ENCODE data around the gene GNG12. TPM values are rescaled to one million over a fixed set of nuclear protein-coding genes. Genes with fewer than 3 reads are reported as not detected.

The GNG12 gene
- total and polyA plus RNA-seq, 4 experiments from 2014 or later, result not detected

GRCh38 chr1:67769633-67770256, 63.5 kb downstream of the GNG12 start:
- POLR2A ChIA-PET (ENCODE audit: partially characterized antibody), result no interaction called here
- H3K36me3 ChIP-seq (ENCODE audit: insufficient read depth, low read length), result no peaks in the 10 kb centered on the region
- Mint-ChIP-seq H3K36me3 (no peaks in the 10 kb centered on the region), H3K27ac (no peak overlapping the region), H3K9me3 (no peaks in the 10 kb centered on the region), H3K4me1 (peaks cover 4 to 5% (median 4%) of the 10 kb centered on the region in 4 donors), H3K27me3 (peaks cover 14 to 36% of the 10 kb centered on the region in 2 donors), H3K4me3 (no peak overlapping the region)
- intact Hi-C loops (cut with micrococcal nuclease), result no loop called here
- CTCF ChIA-PET (ENCODE audit: partially characterized antibody), result interaction anchor here (0.7 to 7.0 kb wide), 4 partner anchors 9 to 237 kb away, joined by 3 to 62 read pairs (median 10); no protein-coding TSS in a partner anchor
- peaks cover 3% of the 10 kb centered on the region for H3K4me1 ChIP-seq (ENCODE audit: insufficient read depth, low read length)
- DNase-seq, result no peak
- no peak overlapping the region for H3K4me3 ChIP-seq (ENCODE audit: low read length in 2 of 2)
- no peak overlapping the region for H3K27ac ChIP-seq (ENCODE audit: low read depth, low read length)
- no peaks in the 10 kb centered on the region for H3K9me3 ChIP-seq (ENCODE audit: control insufficient read depth in 1 of 2, low read length in 2 of 2)
- H3K27me3 ChIP-seq (ENCODE audit: insufficient read depth, low read length), result peaks cover 6% of the 10 kb centered on the region

- Histone ChIP-seq H3K27ac (ENCODE audit: low read depth, low read length) (no peak overlapping the region), H3K36me3 (ENCODE audit: insufficient read depth, low read length) (no peaks in the 10 kb centered on the region), H3K9me3 (ENCODE audit: control insufficient read depth in 1 of 2, low read length in 2 of 2) (no peaks in the 10 kb centered on the region), H3K4me1 (ENCODE audit: insufficient read depth, low read length) (peaks cover 3% of the 10 kb centered on the region), H3K4me3 (ENCODE audit: low read length in 2 of 2) (no peak overlapping the region), H3K27me3 (ENCODE audit: insufficient read depth, low read length) (peaks cover 6% of the 10 kb centered on the region)
- Mint-ChIP-seq H3K4me1 (peaks cover 4 to 5% (median 4%) of the 10 kb centered on the region in 4 donors), H3K36me3 (no peaks in the 10 kb centered on the region), H3K27me3 (peaks cover 19 to 40% of the 10 kb centered on the region in 2 donors), H3K9me3 (no peaks in the 10 kb centered on the region), H3K4me3 (no peak overlapping the region), H3K27ac (no peak overlapping the region)
- no peak for DNase-seq
- CTCF ChIA-PET (ENCODE audit: partially characterized antibody), result interaction anchor here (1.2 to 7.0 kb wide), 5 partner anchors 8 to 240 kb away, joined by 3 to 62 read pairs (median 16); no protein-coding TSS in a partner anchor
- intact Hi-C loops (cut with micrococcal nuclease), result no loop called here
- POLR2A ChIA-PET (ENCODE audit: partially characterized antibody), result no interaction called here
Measured at GRCh38 chr1:67768480-67768879, 64.8 kb downstream of the GNG12 start.

- DNase-seq, result no peak
- ChIA-PET POLR2A (ENCODE audit: partially characterized antibody) (no interaction called here), CTCF (ENCODE audit: partially characterized antibody) (interaction anchor here (0.7 to 7.0 kb wide), 23 partner anchors 6 to 350 kb away, joined by 3 to 62 read pairs (median 6); partner anchors contain the start of gene GADD45A)
- Mint-ChIP-seq H3K4me3 (peak overlapping the region in 2 of 8 donors; percentile 24 to 39), H3K27me3 (peaks cover 17 to 33% of the 10 kb centered on the region in 2 donors), H3K9me3 (no peaks in the 10 kb centered on the region), H3K27ac (no peak overlapping the region), H3K4me1 (peaks cover 4 to 5% (median 4%) of the 10 kb centered on the region in 4 donors), H3K36me3 (no peaks in the 10 kb centered on the region)
- Histone ChIP-seq H3K4me1 (ENCODE audit: insufficient read depth, low read length) (peaks cover 3% of the 10 kb centered on the region), H3K4me3 (ENCODE audit: low read length in 2 of 2) (no peak overlapping the region), H3K27me3 (ENCODE audit: insufficient read depth, low read length) (peaks cover 6% of the 10 kb centered on the region), H3K9me3 (ENCODE audit: control insufficient read depth in 1 of 2, low read length in 2 of 2) (no peaks in the 10 kb centered on the region), H3K36me3 (ENCODE audit: insufficient read depth, low read length) (no peaks in the 10 kb centered on the region), H3K27ac (ENCODE audit: low read depth, low read length) (no peak overlapping the region)
- intact Hi-C loops (cut with micrococcal nuclease), result no loop called here
Measured at GRCh38 chr1:67767103-67767782, 66.0 kb downstream of the GNG12 start.

GRCh38 chr1:67766141-67766978, 66.9 kb downstream of the GNG12 start:
- peaks cover 4 to 5% (median 4%) of the 10 kb centered on the region in 4 donors for H3K4me1 Mint-ChIP-seq
- Histone ChIP-seq H3K27me3 (ENCODE audit: insufficient read depth, low read length) (peaks cover 6% of the 10 kb centered on the region), H3K9me3 (ENCODE audit: control insufficient read depth in 1 of 2, low read length in 2 of 2) (no peaks in the 10 kb centered on the region), H3K36me3 (ENCODE audit: insufficient read depth, low read length) (no peaks in the 10 kb centered on the region), H3K27ac (ENCODE audit: low read depth, low read length) (no peak overlapping the region), H3K4me3 (ENCODE audit: low read length in 2 of 2) (no peak overlapping the region), H3K4me1 (ENCODE audit: insufficient read depth, low read length) (peaks cover 3% of the 10 kb centered on the region)
- H3K9me3 Mint-ChIP-seq, result no peaks in the 10 kb centered on the region
- ChIA-PET CTCF (ENCODE audit: partially characterized antibody) (interaction anchor here (0.6 to 7.0 kb wide), 29 partner anchors 9 to 351 kb away, joined by 3 to 62 read pairs (median 4); partner anchors contain the start of gene GADD45A), POLR2A (ENCODE audit: partially characterized antibody) (no interaction called here)
- peak in 4 of 5 donors; percentile 22 to 40 (median 32) for DNase-seq
- H3K27me3 Mint-ChIP-seq, result peaks cover 22 to 35% of the 10 kb centered on the region in 2 donors
- intact Hi-C loops (cut with micrococcal nuclease), result no loop called here
- no peaks in the 10 kb centered on the region for H3K36me3 Mint-ChIP-seq
- no peak overlapping the region for H3K27ac Mint-ChIP-seq
- peak overlapping the region; percentile 58 to 78 (median 66) for H3K4me3 Mint-ChIP-seq

- no peaks in the 10 kb centered on the region for H3K9me3 Mint-ChIP-seq
- Histone ChIP-seq H3K4me1 (ENCODE audit: insufficient read depth, low read length) (peaks cover 3% of the 10 kb centered on the region), H3K27me3 (ENCODE audit: insufficient read depth, low read length) (peaks cover 3% of the 10 kb centered on the region), H3K4me3 (ENCODE audit: low read length in 2 of 2) (no peak overlapping the region), H3K27ac (ENCODE audit: low read depth, low read length) (no peak overlapping the region), H3K9me3 (ENCODE audit: control insufficient read depth in 1 of 2, low read length in 2 of 2) (no peaks in the 10 kb centered on the region), H3K36me3 (ENCODE audit: insufficient read depth, low read length) (no peaks in the 10 kb centered on the region)
- H3K4me1 Mint-ChIP-seq, result peaks cover 4 to 5% (median 4%) of the 10 kb centered on the region in 4 donors
- ChIA-PET CTCF (ENCODE audit: partially characterized antibody) (interaction anchor here (1.3 to 7.0 kb wide), 8 partner anchors 7 to 228 kb away, joined by 3 to 62 read pairs (median 12); no protein-coding TSS in a partner anchor), POLR2A (ENCODE audit: partially characterized antibody) (no interaction called here)
- DNase-seq, result no peak
- H3K27me3 Mint-ChIP-seq, result peaks cover 24 to 35% of the 10 kb centered on the region in 2 donors
- intact Hi-C loops (cut with micrococcal nuclease), result no loop called here
- H3K4me3 Mint-ChIP-seq, result no peak overlapping the region
- H3K36me3 Mint-ChIP-seq, result no peaks in the 10 kb centered on the region
- no peak overlapping the region for H3K27ac Mint-ChIP-seq
Measured at GRCh38 chr1:67764633-67765032, 68.6 kb downstream of the GNG12 start.

GRCh38 chr1:67761730-67762129, 71.5 kb downstream of the GNG12 start:
- intact Hi-C loops (cut with micrococcal nuclease), result loop anchor here (2.0 kb wide), 1 partner anchor 75 kb away; no protein-coding TSS in a partner anchor
- Histone ChIP-seq H3K4me3 (ENCODE audit: low read length in 2 of 2) (no peak overlapping the region), H3K36me3 (ENCODE audit: insufficient read depth, low read length) (no peaks in the 10 kb centered on the region), H3K27ac (ENCODE audit: low read depth, low read length) (no peak overlapping the region), H3K9me3 (ENCODE audit: control insufficient read depth in 1 of 2, low read length in 2 of 2) (no peaks in the 10 kb centered on the region), H3K4me1 (ENCODE audit: insufficient read depth, low read length) (peaks cover 3% of the 10 kb centered on the region), H3K27me3 (ENCODE audit: insufficient read depth, low read length) (no peaks in the 10 kb centered on the region)
- POLR2A ChIA-PET (ENCODE audit: partially characterized antibody), result no interaction called here
- H3K4me1 Mint-ChIP-seq, result peaks cover 0 to 5% (median 4%) of the 10 kb centered on the region in 4 donors
- DNase-seq, result no peak
- H3K27me3 Mint-ChIP-seq, result peaks cover 21 to 24% of the 10 kb centered on the region in 2 donors
- no peaks in the 10 kb centered on the region for H3K36me3 Mint-ChIP-seq
- no peak overlapping the region for H3K27ac Mint-ChIP-seq
- no peak overlapping the region for H3K4me3 Mint-ChIP-seq
- H3K9me3 Mint-ChIP-seq, result no peaks in the 10 kb centered on the region
- CTCF ChIA-PET (ENCODE audit: partially characterized antibody), result interaction anchor here (2.1 to 12.4 kb wide), 12 partner anchors 7 to 228 kb away, joined by 5 to 320 read pairs (median 20); partner anchors contain the start of gene GADD45A

Measured in CD4-positive, alpha-beta memory T cell (primary cell).